ENCODE data around the gene HS6ST1.

GRCh38 chr2:128358941-128359731, 40.5 kb upstream of the HS6ST1 start:
- no peak for TF ChIP-seq CTCF (IDR thresholded peaks at IDR 0.05)
- TF ChIP-seq, protein P1, sequence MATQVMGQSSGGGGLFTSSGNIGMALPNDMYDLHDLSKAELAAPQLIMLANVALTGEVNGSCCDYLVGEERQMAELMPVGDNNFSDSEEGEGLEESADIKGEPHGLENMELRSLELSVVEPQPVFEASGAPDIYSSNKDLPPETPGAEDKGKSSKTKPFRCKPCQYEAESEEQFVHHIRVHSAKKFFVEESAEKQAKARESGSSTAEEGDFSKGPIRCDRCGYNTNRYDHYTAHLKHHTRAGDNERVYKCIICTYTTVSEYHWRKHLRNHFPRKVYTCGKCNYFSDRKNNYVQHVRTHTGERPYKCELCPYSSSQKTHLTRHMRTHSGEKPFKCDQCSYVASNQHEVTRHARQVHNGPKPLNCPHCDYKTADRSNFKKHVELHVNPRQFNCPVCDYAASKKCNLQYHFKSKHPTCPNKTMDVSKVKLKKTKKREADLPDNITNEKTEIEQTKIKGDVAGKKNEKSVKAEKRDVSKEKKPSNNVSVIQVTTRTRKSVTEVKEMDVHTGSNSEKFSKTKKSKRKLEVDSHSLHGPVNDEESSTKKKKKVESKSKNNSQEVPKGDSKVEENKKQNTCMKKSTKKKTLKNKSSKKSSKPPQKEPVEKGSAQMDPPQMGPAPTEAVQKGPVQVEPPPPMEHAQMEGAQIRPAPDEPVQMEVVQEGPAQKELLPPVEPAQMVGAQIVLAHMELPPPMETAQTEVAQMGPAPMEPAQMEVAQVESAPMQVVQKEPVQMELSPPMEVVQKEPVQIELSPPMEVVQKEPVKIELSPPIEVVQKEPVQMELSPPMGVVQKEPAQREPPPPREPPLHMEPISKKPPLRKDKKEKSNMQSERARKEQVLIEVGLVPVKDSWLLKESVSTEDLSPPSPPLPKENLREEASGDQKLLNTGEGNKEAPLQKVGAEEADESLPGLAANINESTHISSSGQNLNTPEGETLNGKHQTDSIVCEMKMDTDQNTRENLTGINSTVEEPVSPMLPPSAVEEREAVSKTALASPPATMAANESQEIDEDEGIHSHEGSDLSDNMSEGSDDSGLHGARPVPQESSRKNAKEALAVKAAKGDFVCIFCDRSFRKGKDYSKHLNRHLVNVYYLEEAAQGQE (IDR thresholded peaks at IDR 0.05; ENCODE audit: insufficient read depth in 1 of 2, low read depth in 2 of 2, low read length in 1 of 2): no peak

All from Panc1 (cell line).